Activated CD8-positive, alpha-beta T cell treated with anti-CD3 and anti-CD28 coated beads for 36 hours (primary cell): Measurements from ENCODE around the gene TBC1D22A. TPM values are rescaled to one million over a fixed set of nuclear protein-coding genes. Genes with fewer than 3 reads are reported as not detected.

Experiments used
- ATAC-seq: fragments of 200-7000 bp; cut with Tn5 transposase; one replicate; pipeline ENCODE4 v1.10.0; 2021; ENCODE audit warnings: mild to moderate bottlenecking, moderate library complexity
- CTCF ChIA-PET: fragments of 350-600 bp; sonication (Branson Sonifier 250); formaldehyde crosslinking; loops from one replicate; lab custom pipeline; 2021; ENCODE audit warnings: antibody characterized with exemption; lab: Charles Lee
- POLR2A ChIA-PET: fragments of 350-600 bp; sonication (Branson Sonifier 250); formaldehyde crosslinking; loops from one replicate; lab custom pipeline; 2021; ENCODE audit warnings: antibody characterized with exemption; lab: Charles Lee
- DNase-seq: peaks from one replicate; pipeline ENCODE4 v3.0.0-alpha.2; 2020
- H3K27ac Mint-ChIP-seq: one replicate; pipeline ENCODE4 v1.8.0; 2021; ENCODE audit warnings: mild to moderate bottlenecking, mixed read lengths
- H3K27me3 Mint-ChIP-seq: one replicate; pipeline ENCODE4 v1.8.0; 2021; ENCODE audit warnings: mixed read lengths
- H3K36me3 Mint-ChIP-seq: one replicate; pipeline ENCODE4 v1.8.0; 2021; ENCODE audit warnings: low read depth, mixed read lengths
- H3K4me1 Mint-ChIP-seq: one replicate; pipeline ENCODE4 v1.8.0; 2021; ENCODE audit warnings: low read depth, mixed read lengths
- H3K4me3 Mint-ChIP-seq: one replicate; pipeline ENCODE4 v1.8.0; 2021; ENCODE audit warnings: mild to moderate bottlenecking, moderate library complexity, mixed read lengths
- H3K9me3 Mint-ChIP-seq: one replicate; pipeline ENCODE4 v1.8.0; 2021; ENCODE audit warnings: mixed read lengths
- intact Hi-C: fragments of 100-400 bp; cut with micrococcal nuclease; formaldehyde crosslinking; loops from one replicate; pipeline ENCODE4 v1.10.0; 2022
- total RNA-seq, 2 experiments: library from RNA; stranded (reverse); gene quantifications; one replicate each; pipeline ENCODE4 v1.2.3, GENCODE V29; 2021
- TF ChIP-seq, protein P1 (sequence below): fragments of 200-600 bp; IDR thresholded peaks from one replicate; pipeline ENCODE4 v1.8.0; 2022; ENCODE audit warnings: antibody characterized with exemption, mild to moderate bottlenecking

The TBC1D22A gene
- total RNA-seq, 2 experiments from 2014 or later, result 41.0 to 42.8 TPM

DNA sequence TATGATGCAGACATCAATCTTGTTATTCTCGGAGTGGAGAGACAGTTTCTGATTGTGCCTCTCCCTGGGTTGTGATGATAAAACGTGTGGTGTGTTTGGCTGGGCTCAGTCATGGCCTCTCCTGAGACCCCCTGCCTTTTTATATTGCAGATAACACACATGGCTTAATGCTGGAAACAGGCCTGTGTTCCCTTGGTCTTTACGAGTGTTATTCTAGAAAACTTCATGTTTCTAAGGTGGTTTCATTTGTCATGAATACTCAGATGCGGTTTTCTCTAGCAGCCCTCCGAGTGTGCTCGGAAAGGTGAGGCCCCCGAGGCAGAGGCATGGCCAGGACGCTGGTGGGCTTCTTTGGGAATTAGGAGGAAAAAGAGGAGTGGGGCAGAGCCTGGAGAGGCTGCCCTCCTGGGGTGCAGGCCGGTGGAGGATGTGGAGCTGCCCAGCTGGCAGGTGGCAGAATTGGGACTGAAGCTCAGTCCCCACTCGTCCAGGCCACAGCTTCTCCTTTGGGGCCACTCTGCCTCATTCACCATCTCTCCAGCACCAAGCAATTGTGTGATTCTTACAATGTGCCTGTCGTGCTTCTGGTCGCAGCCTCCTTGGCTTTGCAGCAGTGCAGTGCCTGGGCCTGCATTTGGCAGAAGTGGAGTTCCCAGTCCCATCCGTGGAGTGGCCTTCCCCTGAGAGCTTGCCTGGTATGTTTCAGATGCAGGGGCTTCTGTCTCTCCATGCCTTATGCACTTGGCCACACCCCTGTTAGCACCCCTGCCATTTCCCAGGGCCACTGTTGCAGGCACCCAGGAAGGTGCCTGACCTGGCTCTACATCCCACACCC is 309.6 kb downstream of the TBC1D22A start:
- ATAC-seq (no peak), DNase-seq (no peak)
- ChIA-PET POLR2A (no interaction called here), CTCF (no interaction called here)
- TF ChIP-seq, protein P1, sequence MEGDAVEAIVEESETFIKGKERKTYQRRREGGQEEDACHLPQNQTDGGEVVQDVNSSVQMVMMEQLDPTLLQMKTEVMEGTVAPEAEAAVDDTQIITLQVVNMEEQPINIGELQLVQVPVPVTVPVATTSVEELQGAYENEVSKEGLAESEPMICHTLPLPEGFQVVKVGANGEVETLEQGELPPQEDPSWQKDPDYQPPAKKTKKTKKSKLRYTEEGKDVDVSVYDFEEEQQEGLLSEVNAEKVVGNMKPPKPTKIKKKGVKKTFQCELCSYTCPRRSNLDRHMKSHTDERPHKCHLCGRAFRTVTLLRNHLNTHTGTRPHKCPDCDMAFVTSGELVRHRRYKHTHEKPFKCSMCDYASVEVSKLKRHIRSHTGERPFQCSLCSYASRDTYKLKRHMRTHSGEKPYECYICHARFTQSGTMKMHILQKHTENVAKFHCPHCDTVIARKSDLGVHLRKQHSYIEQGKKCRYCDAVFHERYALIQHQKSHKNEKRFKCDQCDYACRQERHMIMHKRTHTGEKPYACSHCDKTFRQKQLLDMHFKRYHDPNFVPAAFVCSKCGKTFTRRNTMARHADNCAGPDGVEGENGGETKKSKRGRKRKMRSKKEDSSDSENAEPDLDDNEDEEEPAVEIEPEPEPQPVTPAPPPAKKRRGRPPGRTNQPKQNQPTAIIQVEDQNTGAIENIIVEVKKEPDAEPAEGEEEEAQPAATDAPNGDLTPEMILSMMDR, result no peak
- Mint-ChIP-seq H3K27ac (no peak overlapping the region), H3K36me3 (peaks cover 31% of the 10 kb centered on the region), H3K27me3 (no peaks in the 10 kb centered on the region), H3K4me1 (peaks cover 15% of the 10 kb centered on the region), H3K9me3 (peaks cover 23% of the 10 kb centered on the region), H3K4me3 (no peak overlapping the region)
- intact Hi-C loops, result no loop called here

- intact Hi-C loops, result no loop called here
- TF ChIP-seq, protein P1, result no peak
- peaks cover 10% of the 10 kb centered on the region for H3K4me1 Mint-ChIP-seq
- H3K4me3 Mint-ChIP-seq, result no peak overlapping the region
- no peak overlapping the region for H3K27ac Mint-ChIP-seq
- DNase-seq, result no peak
- peaks cover 31% of the 10 kb centered on the region for H3K36me3 Mint-ChIP-seq
- peaks cover 23% of the 10 kb centered on the region for H3K9me3 Mint-ChIP-seq
- ATAC-seq, result no peak
- POLR2A ChIA-PET, result no interaction called here
- CTCF ChIA-PET, result no interaction called here
- no peaks in the 10 kb centered on the region for H3K27me3 Mint-ChIP-seq
Measured at GRCh38 chr22:47072642-47072967, 310.2 kb downstream of the TBC1D22A start.

DNA sequence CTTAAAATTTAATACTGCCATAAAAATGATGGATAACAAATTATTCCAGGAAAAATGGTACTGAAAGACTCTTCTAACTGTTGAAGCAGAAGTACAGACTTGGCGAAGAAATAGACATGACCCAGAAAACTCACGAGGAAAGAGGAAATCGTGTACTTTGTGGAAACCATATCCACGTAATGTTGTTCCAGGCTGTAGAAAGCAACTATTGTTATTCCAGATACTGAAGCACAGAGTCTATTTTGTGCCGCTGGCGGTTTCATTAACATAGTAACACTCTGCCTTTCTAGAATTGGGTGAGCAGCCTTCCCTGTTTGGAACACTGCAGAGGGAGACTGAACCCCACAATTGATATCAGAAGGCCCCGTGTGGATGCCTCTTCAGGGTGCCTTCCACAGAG is 310.6 kb downstream of the TBC1D22A start:
- ChIA-PET CTCF (no interaction called here), POLR2A (no interaction called here)
- no peak overlapping the region for H3K4me3 Mint-ChIP-seq
- TF ChIP-seq, protein P1, result no peak
- peaks cover 31% of the 10 kb centered on the region for H3K36me3 Mint-ChIP-seq
- H3K27ac Mint-ChIP-seq, result no peak overlapping the region
- H3K27me3 Mint-ChIP-seq, result no peaks in the 10 kb centered on the region
- H3K9me3 Mint-ChIP-seq, result peaks cover 23% of the 10 kb centered on the region
- ATAC-seq, result no peak
- intact Hi-C loops, result no loop called here
- DNase-seq, result no peak
- H3K4me1 Mint-ChIP-seq, result peaks cover 6% of the 10 kb centered on the region

GRCh38 chr22:47074105-47074504 is 311.7 kb downstream of the TBC1D22A start:
- ChIA-PET CTCF (no interaction called here), POLR2A (no interaction called here)
- ATAC-seq, result no peak
- Mint-ChIP-seq H3K36me3 (peaks cover 35% of the 10 kb centered on the region), H3K9me3 (peaks cover 23% of the 10 kb centered on the region), H3K27me3 (no peaks in the 10 kb centered on the region), H3K4me3 (no peak overlapping the region), H3K27ac (no peak overlapping the region), H3K4me1 (no peaks in the 10 kb centered on the region)
- TF ChIP-seq, protein P1, result no peak
- intact Hi-C loops, result no loop called here
- no peak for DNase-seq

DNA sequence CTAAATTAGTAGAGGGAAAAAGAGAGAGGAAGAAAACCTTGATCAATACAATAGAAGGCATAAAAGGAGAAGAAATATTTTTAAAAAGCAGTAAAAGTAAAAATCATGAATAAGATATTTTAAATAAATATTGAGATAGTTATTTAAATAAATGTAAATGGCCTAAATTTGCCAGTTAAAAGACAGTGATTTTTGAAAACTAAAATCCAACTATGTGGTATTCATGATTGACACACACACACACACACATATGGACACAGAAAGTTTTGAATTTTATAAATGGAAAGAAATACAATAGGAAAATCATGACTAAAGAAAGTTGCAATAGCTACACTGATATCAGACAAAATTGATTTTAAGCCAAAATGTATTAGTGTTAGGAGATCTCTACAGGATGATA is 313.1 kb downstream of the TBC1D22A start:
- Mint-ChIP-seq H3K27ac (no peak overlapping the region), H3K27me3 (no peaks in the 10 kb centered on the region), H3K36me3 (peaks cover 35% of the 10 kb centered on the region), H3K4me1 (no peaks in the 10 kb centered on the region), H3K4me3 (no peak overlapping the region), H3K9me3 (peaks cover 24% of the 10 kb centered on the region)
- ChIA-PET POLR2A (no interaction called here), CTCF (no interaction called here)
- no peak for DNase-seq
- no peak for ATAC-seq
- TF ChIP-seq, protein P1, result no peak
- intact Hi-C loops, result no loop called here
